Skeletal muscle tissue (tissue), 4 donors: ENCODE measurements around the gene OGDH. TPM values are rescaled to one million over a fixed set of nuclear protein-coding genes. Genes with fewer than 3 reads are reported as not detected.

Experiments
- H3K27ac ChIP-seq: one replicate; pipeline ENCODE4 v1.7.0; 2013; ENCODE audit warnings: mild to moderate bottlenecking, low read depth, low read length, inconsistent platforms
- H3K27me3 ChIP-seq, 3 donors: one replicate each; pipeline ENCODE4 v1.7.0; 2013; ENCODE audit warnings: low read length in 3 of 3; ENCODE audit not compliant: control insufficient read depth in 3 of 3, insufficient read depth in 3 of 3
- H3K36me3 ChIP-seq, 3 donors: one replicate each; pipeline ENCODE4 v1.7.0; 2013; ENCODE audit warnings: low read length in 3 of 3; ENCODE audit not compliant: control insufficient read depth in 3 of 3, insufficient read depth in 3 of 3
- H3K4me1 ChIP-seq, 3 donors: one replicate each; pipeline ENCODE4 v1.7.0; 2013; ENCODE audit warnings: low read length in 3 of 3, mild to moderate bottlenecking in 3 of 3; ENCODE audit not compliant: control insufficient read depth in 3 of 3, insufficient read depth in 3 of 3
- H3K4me3 ChIP-seq, 3 donors: one replicate each; pipeline ENCODE4 v1.7.0; 2013; ENCODE audit warnings: low read length in 3 of 3
- H3K9ac ChIP-seq, 3 donors: one replicate each; pipeline ENCODE4 v1.7.0; 2013; ENCODE audit warnings: low read length in 3 of 3, mild to moderate bottlenecking in 3 of 3, moderate library complexity in 2 of 3, low read depth in 1 of 3
- H3K9me3 ChIP-seq, 3 donors: one replicate each; pipeline ENCODE4 v1.7.0; 2013; ENCODE audit warnings: low read length in 3 of 3; ENCODE audit not compliant: control insufficient read depth in 3 of 3
- total RNA-seq: library from RNA; depleted of rRNA; stranded (reverse); fragments of >200 nt; gene quantifications from one replicate; pipeline ENCODE4 v1.2.3, GENCODE V29; 2014
- donor health status: Osteomylitis.

The OGDH gene
- total RNA-seq, 1 donor from 2014 or later: 70.5 TPM

- no peaks in the 10 kb centered on the region for H3K9me3 ChIP-seq
- no peak overlapping the region for H3K4me3 ChIP-seq
- H3K36me3 ChIP-seq: peaks cover 63 to 70% (median 69%) of the 10 kb centered on the region in 3 donors
- no peaks in the 10 kb centered on the region for H3K27me3 ChIP-seq
- H3K4me1 ChIP-seq: peaks cover 6 to 12% (median 9%) of the 10 kb centered on the region in 3 donors
- no peak overlapping the region for H3K9ac ChIP-seq
- H3K27ac ChIP-seq: no peak overlapping the region
Measured at GRCh38 chr7:44565795-44566559, 40.5 kb upstream of the OGDH start.

- Histone ChIP-seq H3K4me3 (no peak overlapping the region), H3K27me3 (no peaks in the 10 kb centered on the region), H3K9ac (no peak overlapping the region), H3K9me3 (no peaks in the 10 kb centered on the region), H3K36me3 (peaks cover 69 to 75% (median 75%) of the 10 kb centered on the region in 3 donors), H3K27ac (no peak overlapping the region), H3K4me1 (peaks cover 6 to 13% (median 12%) of the 10 kb centered on the region in 3 donors)
Measured at GRCh38 chr7:44566680-44567079, 39.7 kb upstream of the OGDH start.

- H3K9ac ChIP-seq: no peak overlapping the region
- no peaks in the 10 kb centered on the region for H3K27me3 ChIP-seq
- peaks cover 81 to 87% (median 87%) of the 10 kb centered on the region in 3 donors for H3K36me3 ChIP-seq
- H3K9me3 ChIP-seq: no peaks in the 10 kb centered on the region
- no peak overlapping the region for H3K27ac ChIP-seq
- H3K4me3 ChIP-seq: no peak overlapping the region
- H3K4me1 ChIP-seq: peaks cover 12 to 25% (median 18%) of the 10 kb centered on the region in 3 donors
Measured at GRCh38 chr7:44567884-44568283, 38.5 kb upstream of the OGDH start.

- H3K36me3 ChIP-seq: peaks cover 77 to 87% (median 82%) of the 10 kb centered on the region in 3 donors
- H3K9ac ChIP-seq: no peak overlapping the region
- H3K4me3 ChIP-seq: no peak overlapping the region
- peaks cover 16 to 34% (median 22%) of the 10 kb centered on the region in 3 donors for H3K4me1 ChIP-seq
- no peaks in the 10 kb centered on the region for H3K27me3 ChIP-seq
- H3K27ac ChIP-seq: no peak overlapping the region
- H3K9me3 ChIP-seq: no peaks in the 10 kb centered on the region
Measured at GRCh38 chr7:44568771-44569560, 37.5 kb upstream of the OGDH start.

- Histone ChIP-seq H3K36me3 (peaks cover 72 to 77% (median 73%) of the 10 kb centered on the region in 3 donors), H3K9me3 (no peaks in the 10 kb centered on the region), H3K27ac (no peak overlapping the region), H3K9ac (no peak overlapping the region), H3K27me3 (no peaks in the 10 kb centered on the region), H3K4me3 (no peak overlapping the region), H3K4me1 (peaks cover 23 to 42% (median 31%) of the 10 kb centered on the region in 3 donors)
Measured at GRCh38 chr7:44569959-44570358, 36.5 kb upstream of the OGDH start.

GRCh38 chr7:44572771-44573170, 33.7 kb upstream of the OGDH start:
- Histone ChIP-seq H3K4me3 (peak overlapping the region; percentile 96 to 99 (median 97)), H3K27ac (peak overlapping the region; percentile 82), H3K36me3 (peaks cover 56 to 62% (median 58%) of the 10 kb centered on the region in 3 donors), H3K9me3 (no peaks in the 10 kb centered on the region), H3K27me3 (no peaks in the 10 kb centered on the region), H3K9ac (peak overlapping the region; percentile 95 to 97 (median 96)), H3K4me1 (peaks cover 22 to 38% (median 25%) of the 10 kb centered on the region in 3 donors)

- H3K4me3 ChIP-seq: peak within 1 kb of the TSS; percentile 96 to 99 (median 97)
- H3K4me1 ChIP-seq: peaks cover 22 to 43% (median 22%) of the 10 kb centered on the region in 3 donors
- peak within 1 kb of the TSS; percentile 95 to 97 (median 96) for H3K9ac ChIP-seq
- H3K27ac ChIP-seq: peak within 1 kb of the TSS; percentile 82
- H3K27me3 ChIP-seq: no peaks in the 10 kb centered on the region
- H3K36me3 ChIP-seq: peaks cover 54 to 60% (median 56%) of the 10 kb centered on the region in 3 donors
- H3K9me3 ChIP-seq: no peaks in the 10 kb centered on the region
Measured at GRCh38 chr7:44573464-44574286, 32.8 kb upstream of the OGDH start, which contains the start of gene DDX56. Gene DDX56 (minus strand): TSS chr7:44573908. CDS start chr7:44573895, 13 bp downstream.

- H3K9me3 ChIP-seq: no peaks in the 10 kb centered on the region
- peaks cover 54 to 60% (median 55%) of the 10 kb centered on the region in 3 donors for H3K36me3 ChIP-seq
- H3K4me3 ChIP-seq: peak overlapping the region; percentile 96 to 99 (median 97)
- H3K27ac ChIP-seq: peak overlapping the region; percentile 82
- H3K27me3 ChIP-seq: no peaks in the 10 kb centered on the region
- peak overlapping the region; percentile 95 to 97 (median 96) for H3K9ac ChIP-seq
- peaks cover 22 to 48% (median 26%) of the 10 kb centered on the region in 3 donors for H3K4me1 ChIP-seq
Measured at GRCh38 chr7:44574287-44574872, 32.0 kb upstream of the OGDH start.

GRCh38 chr7:44575054-44575453, 31.4 kb upstream of the OGDH start:
- Histone ChIP-seq H3K9ac (peak overlapping the region in 1 of 3 donors; percentile 97), H3K9me3 (no peaks in the 10 kb centered on the region), H3K36me3 (peaks cover 54 to 58% (median 55%) of the 10 kb centered on the region in 3 donors), H3K27ac (no peak overlapping the region), H3K4me1 (peaks cover 26 to 55% (median 27%) of the 10 kb centered on the region in 3 donors), H3K4me3 (peak overlapping the region; percentile 96 to 99 (median 97)), H3K27me3 (no peaks in the 10 kb centered on the region)
